Skin epidermis (tissue), 12 donors: ENCODE measurements around the gene RNF152.

Experiments used
- H3K27ac ChIP-seq, 21 experiments: fragments of 200-600 bp; sonication (generic) in 11 of 21; one replicate each; pipeline ENCODE4 v1.5.0; 2020; ENCODE audit warnings: mild to moderate bottlenecking in 3 of 21, inconsistent platforms in 2 of 21, moderate library complexity in 2 of 21
- H3K4me3 ChIP-seq, 7 experiments: fragments of 200-600 bp; sonication (generic) in 2 of 7; one replicate each; pipeline ENCODE4 v1.5.0; 2020; ENCODE audit warnings: inconsistent platforms in 2 of 7, mild to moderate bottlenecking in 2 of 7, moderate library complexity in 1 of 7

Gene RNF152

GRCh38 chr18:61771861-61772260 lies 120.9 kb downstream of the RNF152 start:
- Histone ChIP-seq H3K4me3 (no peak overlapping the region), H3K27ac (no peak overlapping the region)

- Histone ChIP-seq H3K4me3 (no peak overlapping the region), H3K27ac (no peak overlapping the region)
These were observed 122.5 kb downstream of the RNF152 start for GRCh38 chr18:61770279-61770678.

- no peak overlapping the region for H3K27ac ChIP-seq
- no peak overlapping the region for H3K4me3 ChIP-seq
These were observed 126.4 kb downstream of the RNF152 start for GRCh38 chr18:61766266-61766884.

- no peak overlapping the region for H3K4me3 ChIP-seq
- H3K27ac ChIP-seq = no peak overlapping the region
These were observed 127.7 kb downstream of the RNF152 start for GRCh38 chr18:61765097-61765496.

GRCh38 chr18:61764381-61764780 lies 128.4 kb downstream of the RNF152 start:
- Histone ChIP-seq H3K4me3 (no peak overlapping the region), H3K27ac (no peak overlapping the region)

- Histone ChIP-seq H3K4me3 (no peak overlapping the region), H3K27ac (no peak overlapping the region)
These were observed 130.9 kb downstream of the RNF152 start for GRCh38 chr18:61761875-61762274.
